Duodenal mucosa (tissue), 2 donors: ENCODE results near the gene HMX3.

Experiments
- H3K27ac ChIP-seq: one replicate; pipeline ENCODE4 v1.7.0; 2013; ENCODE audit warnings: low read depth, low read length
- H3K27me3 ChIP-seq, 2 donors: one replicate each; pipeline ENCODE4 v1.7.0; 2013; ENCODE audit warnings: low read length in 2 of 2, control low read depth in 1 of 2; ENCODE audit not compliant: insufficient read depth in 2 of 2, control insufficient read depth in 1 of 2
- H3K36me3 ChIP-seq, 2 donors: one replicate each; pipeline ENCODE4 v1.7.0; 2013; ENCODE audit warnings: low read length in 2 of 2, control low read depth in 1 of 2; ENCODE audit not compliant: insufficient read depth in 2 of 2, control insufficient read depth in 1 of 2
- H3K4me1 ChIP-seq, 2 donors: one replicate each; pipeline ENCODE4 v1.7.0; 2013; ENCODE audit warnings: low read length in 2 of 2, control low read depth in 1 of 2; ENCODE audit not compliant: insufficient read depth in 2 of 2, control insufficient read depth in 1 of 2
- H3K4me3 ChIP-seq, 2 donors: one replicate each; pipeline ENCODE4 v1.7.0; 2013; ENCODE audit warnings: low read length in 2 of 2, low read depth in 1 of 2
- H3K9ac ChIP-seq, 2 donors: one replicate each; pipeline ENCODE4 v1.7.0; 2013; ENCODE audit warnings: low read length in 2 of 2, low read depth in 1 of 2
- H3K9me3 ChIP-seq, 2 donors: one replicate each; pipeline ENCODE4 v1.7.0; 2013; ENCODE audit warnings: low read length in 2 of 2, control low read depth in 1 of 2; ENCODE audit not compliant: control insufficient read depth in 1 of 2

The HMX3 gene

DNA sequence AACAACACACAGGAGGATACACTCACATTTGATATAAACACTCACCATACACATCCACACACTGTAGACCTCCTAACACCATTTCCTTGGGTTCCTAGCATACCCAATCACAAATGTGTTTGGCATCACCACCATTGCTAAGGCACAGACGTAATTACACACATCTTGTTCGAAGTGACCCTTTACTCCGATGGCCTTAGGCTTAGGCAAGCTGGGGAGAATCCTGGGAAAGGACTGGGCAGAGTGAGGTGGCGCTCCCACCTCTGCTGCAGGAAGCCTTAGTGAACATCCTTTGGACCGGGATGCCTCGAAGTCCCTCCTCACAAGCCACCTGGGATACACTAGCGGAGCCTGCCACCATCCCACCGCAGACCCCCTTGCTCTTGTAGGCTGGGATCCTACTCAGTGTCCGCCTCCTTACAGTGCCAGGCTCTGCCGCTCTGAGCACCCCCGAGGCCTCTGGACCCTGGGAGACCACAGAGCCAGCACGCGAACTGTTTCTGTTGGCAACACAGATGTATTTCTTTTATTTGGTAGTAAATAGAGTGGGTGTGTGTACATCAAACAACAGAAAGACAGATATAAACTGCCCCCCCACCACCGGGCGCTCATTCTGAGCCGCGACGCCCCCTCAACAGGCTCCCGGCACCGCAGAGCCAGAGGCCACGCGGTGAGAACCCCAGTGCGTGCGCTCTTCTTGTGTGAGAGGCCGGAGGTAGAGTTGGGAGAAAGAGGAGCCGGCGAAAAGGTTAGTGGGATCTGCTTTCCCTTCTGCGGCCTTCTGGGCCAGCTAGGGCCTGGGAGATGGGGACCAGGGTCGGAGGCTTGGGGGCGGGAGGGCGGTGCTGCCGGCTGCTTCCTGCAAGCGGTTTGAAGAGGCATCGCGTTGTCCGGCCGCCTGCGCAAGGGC is 6.3 kb downstream of the HMX3 start:
- Histone ChIP-seq H3K9me3 (no peaks in the 10 kb centered on the region), H3K36me3 (no peaks in the 10 kb centered on the region), H3K4me1 (peaks cover 0 to 17% of the 10 kb centered on the region in 2 donors), H3K4me3 (no peak overlapping the region), H3K9ac (no peak overlapping the region), H3K27me3 (peaks cover 96 to 98% of the 10 kb centered on the region in 2 donors), H3K27ac (no peak overlapping the region)

DNA sequence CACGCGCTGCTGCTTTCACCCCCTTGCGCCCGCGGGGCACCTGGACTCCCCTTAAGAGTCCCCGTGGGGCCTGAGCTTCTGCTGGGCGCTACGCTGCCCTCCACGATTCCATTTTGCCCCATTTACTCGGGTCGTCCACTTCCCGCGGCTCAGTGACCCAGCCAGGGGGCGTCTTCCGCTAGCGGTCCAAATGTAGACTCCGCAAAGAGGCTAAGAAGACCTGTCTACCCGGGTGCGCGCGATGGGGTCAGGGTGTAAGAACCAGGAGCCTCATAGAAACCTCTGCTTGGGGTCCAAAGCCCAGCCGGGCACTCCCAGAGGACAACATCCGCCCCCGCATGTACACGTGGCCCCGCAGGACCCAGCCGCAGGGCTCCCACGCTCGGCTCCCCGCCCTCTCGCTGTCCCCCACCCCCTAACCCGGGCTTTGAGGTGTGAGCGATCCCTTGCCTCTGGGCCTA is 7.0 kb downstream of the HMX3 start:
- no peak overlapping the region for H3K9ac ChIP-seq
- H3K36me3 ChIP-seq, result no peaks in the 10 kb centered on the region
- peaks cover 96 to 98% of the 10 kb centered on the region in 2 donors for H3K27me3 ChIP-seq
- H3K27ac ChIP-seq, result no peak overlapping the region
- no peaks in the 10 kb centered on the region for H3K9me3 ChIP-seq
- H3K4me1 ChIP-seq, result peaks cover 0 to 11% of the 10 kb centered on the region in 2 donors
- H3K4me3 ChIP-seq, result no peak overlapping the region

DNA sequence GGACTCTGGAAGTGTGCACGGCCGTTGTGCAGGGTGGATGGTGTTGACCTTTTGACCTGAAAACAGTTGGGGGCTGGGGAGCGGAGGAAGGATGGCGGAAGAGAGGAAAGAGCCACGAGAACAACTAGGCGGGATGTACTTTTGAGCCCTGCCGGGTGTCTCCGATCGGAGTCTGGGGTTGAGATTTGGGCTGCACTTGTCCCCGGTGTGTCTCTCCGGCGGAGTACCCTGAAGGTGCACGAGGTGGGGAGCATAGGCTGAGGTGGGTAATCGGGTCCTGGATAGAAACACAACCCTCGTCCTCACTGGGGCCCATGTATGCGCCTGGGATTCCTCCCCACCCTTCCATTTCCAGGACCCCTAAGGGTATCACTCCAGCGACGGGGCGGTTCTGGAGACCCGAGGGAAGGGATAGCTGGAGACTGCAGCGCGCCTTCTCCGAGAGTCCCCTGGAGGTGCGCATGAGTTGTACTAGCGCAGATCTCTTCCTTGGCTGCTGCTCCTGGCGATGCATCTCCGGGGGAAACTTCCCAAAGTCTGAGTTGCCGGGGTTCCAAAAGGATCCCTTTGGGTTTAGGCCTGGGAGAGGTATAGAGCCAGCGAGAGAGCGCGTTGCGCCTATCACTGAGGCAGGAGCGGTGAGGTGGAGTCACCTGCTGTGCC is 7.5 kb downstream of the HMX3 start:
- H3K9ac ChIP-seq, result no peak overlapping the region
- H3K4me3 ChIP-seq, result no peak overlapping the region
- no peak overlapping the region for H3K27ac ChIP-seq
- H3K9me3 ChIP-seq, result no peaks in the 10 kb centered on the region
- no peaks in the 10 kb centered on the region for H3K36me3 ChIP-seq
- H3K27me3 ChIP-seq, result peaks cover 95 to 98% of the 10 kb centered on the region in 2 donors
- H3K4me1 ChIP-seq, result peaks cover 0 to 11% of the 10 kb centered on the region in 2 donors

DNA sequence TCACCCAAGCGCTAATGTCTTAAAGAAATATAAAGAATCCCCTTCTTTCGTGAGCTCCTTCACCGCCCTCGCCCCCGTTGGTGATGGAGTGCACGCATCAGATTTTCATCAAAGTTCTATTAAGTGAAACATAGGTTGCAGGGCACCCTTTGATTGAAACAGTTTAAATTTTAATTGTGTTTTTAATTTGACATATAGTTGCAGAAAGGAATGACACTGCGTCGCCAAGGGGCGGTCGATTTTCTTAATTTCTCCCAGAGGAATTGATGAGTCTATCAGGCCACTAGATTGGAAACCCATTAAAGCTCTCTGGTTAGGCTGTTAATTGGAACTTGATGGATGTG is 8.0 kb downstream of the HMX3 start:
- peaks cover 96 to 98% of the 10 kb centered on the region in 2 donors for H3K27me3 ChIP-seq
- H3K9me3 ChIP-seq, result no peaks in the 10 kb centered on the region
- no peak overlapping the region for H3K4me3 ChIP-seq
- H3K36me3 ChIP-seq, result no peaks in the 10 kb centered on the region
- H3K27ac ChIP-seq, result no peak overlapping the region
- no peak overlapping the region for H3K9ac ChIP-seq
- H3K4me1 ChIP-seq, result peaks cover 0 to 11% of the 10 kb centered on the region in 2 donors

DNA sequence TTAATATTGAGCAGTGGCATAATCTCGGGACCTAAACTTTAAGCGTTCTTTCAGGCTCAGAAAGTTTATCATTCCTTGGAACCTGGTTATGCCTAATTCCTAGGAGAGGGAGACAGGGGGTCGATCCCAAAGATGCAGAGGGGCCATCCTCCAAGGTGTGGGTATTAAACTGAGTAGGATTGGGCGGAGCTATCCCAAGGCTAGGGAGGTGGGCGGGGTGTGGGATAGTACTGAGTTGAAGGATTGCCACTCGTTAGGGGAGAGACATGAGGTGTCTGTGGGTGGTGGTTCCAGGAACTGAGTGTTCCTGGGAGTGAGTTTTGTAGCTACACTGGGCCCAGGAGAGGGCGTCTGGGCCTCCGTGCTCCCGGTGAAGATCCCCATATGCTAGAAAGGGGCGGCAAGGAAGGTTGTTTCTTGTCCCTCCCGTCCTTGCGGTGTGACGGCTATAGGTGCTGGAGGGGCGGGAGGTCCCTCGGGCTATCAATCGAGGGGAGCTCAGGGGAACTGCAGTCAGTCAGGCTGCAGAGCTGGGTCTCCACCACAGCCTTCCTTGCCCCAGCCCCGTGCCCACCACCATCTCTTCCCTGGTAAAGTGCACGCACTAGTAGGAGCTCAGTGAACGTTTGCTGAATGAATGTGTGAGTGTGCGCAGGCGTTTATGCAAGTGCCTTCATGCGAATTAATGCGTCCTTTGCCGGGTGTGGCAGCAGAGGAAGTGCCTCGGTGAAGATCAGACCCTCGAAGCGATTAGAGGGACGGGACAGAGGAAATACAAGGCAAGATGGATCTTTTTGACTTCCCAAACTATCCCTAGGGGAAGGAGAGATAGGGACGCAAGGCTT is 9.1 kb downstream of the HMX3 start:
- no peak overlapping the region for H3K9ac ChIP-seq
- no peaks in the 10 kb centered on the region for H3K9me3 ChIP-seq
- peaks cover 97 to 98% of the 10 kb centered on the region in 2 donors for H3K27me3 ChIP-seq
- no peak overlapping the region for H3K4me3 ChIP-seq
- H3K36me3 ChIP-seq, result no peaks in the 10 kb centered on the region
- H3K4me1 ChIP-seq, result peaks cover 7 to 10% of the 10 kb centered on the region in 2 donors
- H3K27ac ChIP-seq, result no peak overlapping the region

DNA sequence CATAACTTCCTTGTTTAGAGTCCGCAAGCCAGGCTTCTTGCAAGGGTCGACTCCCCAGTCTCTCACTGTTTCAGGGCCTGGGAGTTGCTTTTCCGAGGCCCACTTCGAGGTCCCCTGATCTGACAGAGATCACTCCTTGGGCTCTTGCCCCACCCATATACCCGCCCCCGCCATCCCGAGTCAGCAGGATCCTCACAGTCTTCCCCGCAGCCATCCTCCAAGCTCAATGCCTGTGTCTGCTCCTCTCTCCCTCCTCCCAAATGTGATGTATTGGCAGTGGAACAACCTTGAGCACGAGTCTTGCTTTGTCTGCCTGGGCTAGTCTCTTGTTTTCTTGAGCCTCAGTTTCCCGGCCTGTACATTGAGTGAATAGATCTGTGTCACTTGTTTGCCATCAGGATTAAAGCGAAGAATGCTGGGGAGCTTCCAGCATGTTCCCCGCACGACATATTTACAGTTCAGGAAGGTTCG is 9.8 kb downstream of the HMX3 start:
- no peaks in the 10 kb centered on the region for H3K36me3 ChIP-seq
- no peaks in the 10 kb centered on the region for H3K9me3 ChIP-seq
- H3K4me3 ChIP-seq, result peak overlapping the region in 1 of 2 donors; percentile 22
- H3K4me1 ChIP-seq, result peaks cover 11 to 13% of the 10 kb centered on the region in 2 donors
- peaks cover 97 to 98% of the 10 kb centered on the region in 2 donors for H3K27me3 ChIP-seq
- H3K9ac ChIP-seq, result no peak overlapping the region
- H3K27ac ChIP-seq, result no peak overlapping the region

DNA sequence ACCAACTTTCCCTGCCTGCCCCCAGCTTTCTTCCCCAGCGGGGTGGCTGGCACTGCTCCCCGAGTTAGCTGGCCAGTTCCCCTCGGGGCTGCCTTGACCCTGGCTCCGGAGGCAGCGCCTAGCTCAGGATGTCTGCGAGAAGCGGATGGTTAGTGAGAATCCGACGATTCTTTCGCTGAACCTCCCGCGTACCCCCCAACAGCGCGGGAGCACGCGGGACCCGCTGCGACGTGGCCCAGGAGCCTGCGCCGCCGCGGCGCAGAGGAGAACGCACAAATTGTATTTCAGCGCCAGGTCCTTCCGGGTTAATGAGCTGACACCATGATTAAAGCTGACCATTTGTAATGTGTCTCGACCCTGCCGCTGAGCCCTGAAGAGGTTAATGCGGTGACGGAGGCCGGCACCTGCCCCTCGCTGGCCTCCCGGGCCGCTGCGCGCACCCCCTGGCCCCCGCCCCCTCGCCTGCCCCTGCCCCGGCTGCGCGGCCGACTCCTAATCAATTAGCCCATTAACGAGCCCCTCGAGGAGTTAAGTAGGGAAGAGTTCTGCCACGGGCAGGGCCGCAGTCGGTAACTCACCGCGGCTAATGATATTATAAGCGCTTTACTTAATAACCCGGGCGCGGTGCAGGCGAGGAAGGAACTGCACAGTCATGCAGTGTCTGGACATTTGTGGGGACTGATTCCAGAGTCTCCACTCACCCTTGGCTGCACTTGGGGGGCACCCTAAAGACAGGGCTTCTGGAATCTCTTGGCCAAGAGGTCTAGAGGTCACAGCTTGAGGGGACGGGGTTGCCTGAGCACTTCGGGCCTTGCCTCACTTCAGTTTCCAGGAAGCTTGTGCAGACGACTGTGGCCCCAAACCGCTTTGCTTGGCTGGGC is 10.5 kb downstream of the HMX3 start:
- H3K27ac ChIP-seq, result no peak overlapping the region
- no peak overlapping the region for H3K9ac ChIP-seq
- H3K9me3 ChIP-seq, result no peaks in the 10 kb centered on the region
- H3K36me3 ChIP-seq, result no peaks in the 10 kb centered on the region
- H3K4me1 ChIP-seq, result peaks cover 16 to 20% of the 10 kb centered on the region in 2 donors
- H3K4me3 ChIP-seq, result peak overlapping the region in 1 of 2 donors; percentile 22
- H3K27me3 ChIP-seq, result peaks cover 97 to 98% of the 10 kb centered on the region in 2 donors

DNA sequence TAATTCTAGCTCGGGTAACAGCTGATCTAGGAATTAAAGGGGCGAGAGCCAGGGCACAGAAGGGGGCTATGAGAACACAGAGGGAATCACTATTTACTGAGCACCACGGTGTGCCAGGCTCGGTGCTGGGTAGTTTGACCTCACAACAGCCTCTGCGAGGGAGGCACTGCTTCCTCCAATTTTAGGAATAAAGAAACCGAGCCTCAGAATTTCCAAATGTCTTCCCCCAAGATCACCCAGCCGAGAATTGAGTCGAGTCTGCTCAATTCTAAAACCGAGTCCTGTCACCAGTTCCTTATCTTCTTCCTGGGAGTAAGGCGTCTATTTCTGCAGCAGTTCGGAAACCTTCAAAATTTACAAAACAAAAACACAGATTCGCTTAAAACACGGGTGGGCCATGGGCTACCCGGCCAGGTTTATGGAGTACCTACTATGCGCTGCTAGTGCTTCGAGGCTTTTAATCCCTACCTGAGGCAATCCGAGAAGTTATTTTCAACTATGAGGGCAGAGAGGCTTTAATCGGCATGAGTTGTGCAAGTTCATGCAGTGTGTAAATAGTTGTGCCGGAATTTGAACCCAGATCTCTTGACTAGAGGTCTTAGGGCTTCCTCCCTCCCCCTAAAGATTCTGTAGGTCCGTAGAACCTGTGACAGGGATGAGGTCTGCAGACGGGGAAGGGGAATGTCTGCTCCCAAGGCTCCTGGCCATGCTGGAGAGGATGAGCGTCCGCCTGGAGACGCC is 11.3 kb downstream of the HMX3 start:
- Histone ChIP-seq H3K27me3 (peaks cover 97 to 98% of the 10 kb centered on the region in 2 donors), H3K4me3 (no peak overlapping the region), H3K4me1 (peaks cover 21 to 22% of the 10 kb centered on the region in 2 donors)

More for the DNA sequence above, 11.3 kb downstream of the HMX3 start:
- H3K36me3 ChIP-seq, result no peaks in the 10 kb centered on the region
- no peak overlapping the region for H3K27ac ChIP-seq
- H3K9me3 ChIP-seq, result no peaks in the 10 kb centered on the region
- H3K9ac ChIP-seq, result no peak overlapping the region
